ENCODE data around the gene ZBTB20. TPM values are rescaled to one million over a fixed set of nuclear protein-coding genes. Genes with fewer than 3 reads are reported as not detected.

The ZBTB20 gene
- total and polyA plus RNA-seq, 8 donors = 0.15 to 149 (median 38.5) TPM

GRCh38 chr3:114383875-114384557 is 763.1 kb downstream of the ZBTB20 start:
- Histone ChIP-seq H3K9me3 (no peaks in the 10 kb centered on the region), H3K4me3 (peak overlapping the region; percentile 35 to 53 (median 38)), H3K27ac (peak overlapping the region; percentile 21 to 84 (median 80)), H3K36me3 (peaks cover 0 to 35% (median 28%) of the 10 kb centered on the region in 4 donors), H3K4me1 (peaks cover 6 to 31% (median 19%) of the 10 kb centered on the region in 4 donors), H3K27me3 (no peaks in the 10 kb centered on the region)
- WGBS, 5 donors = 13 to 42% (median 28%) methylated on average over 12 of the region's 12 CpGs
- intact Hi-C loops (cut with DNase I; ENCODE audit: low total_unique reads) = loop anchor here (10.0 kb wide), 1 partner anchor 781 kb away; no protein-coding TSS in a partner anchor
- TF ChIP-seq POLR2A (IDR thresholded peaks at IDR 0.05) (no peak), EP300 (IDR thresholded peaks at IDR 0.05) (no peak), CTCF (IDR thresholded peaks at IDR 0.05) (peak in 5 of 7 experiments; percentile 72 to 97 (median 93)), POLR2AphosphoS5 (IDR thresholded peaks at IDR 0.05) (peak in 1 of 3 donors; percentile 55)
- DNase-seq = peak; percentile 78 to 92

GRCh38 chr3:114380233-114380651 is 766.8 kb downstream of the ZBTB20 start:
- intact Hi-C loops (cut with DNase I; ENCODE audit: low total_unique reads) = loop anchor here (10.0 kb wide), 1 partner anchor 785 kb away; no protein-coding TSS in a partner anchor
- H3K27ac ChIP-seq = peak overlapping the region in 4 of 5 donors; percentile 45 to 72 (median 53)
- H3K9me3 ChIP-seq = no peaks in the 10 kb centered on the region
- TF ChIP-seq POLR2A (IDR thresholded peaks at IDR 0.05) = no peak
- peak in 1 of 3 donors; percentile 32 for TF ChIP-seq POLR2AphosphoS5 (IDR thresholded peaks at IDR 0.05)
- H3K4me1 ChIP-seq = peaks cover 6 to 46% (median 22%) of the 10 kb centered on the region in 4 donors
- H3K36me3 ChIP-seq = peaks cover 0 to 30% (median 25%) of the 10 kb centered on the region in 4 donors
- DNase-seq = peak; percentile 29 to 72
- H3K4me3 ChIP-seq = no peak overlapping the region
- no peaks in the 10 kb centered on the region for H3K27me3 ChIP-seq
- WGBS, 5 donors = 50 to 82% (median 62%) methylated on average over 4 of the region's 4 CpGs

- Histone ChIP-seq H3K27ac (peak overlapping the region in 2 of 5 donors; percentile 50 to 72), H3K4me3 (no peak overlapping the region), H3K4me1 (peaks cover 0 to 37% (median 15%) of the 10 kb centered on the region in 4 donors), H3K36me3 (peaks cover 0 to 30% (median 25%) of the 10 kb centered on the region in 4 donors), H3K27me3 (no peaks in the 10 kb centered on the region), H3K9me3 (no peaks in the 10 kb centered on the region)
- TF ChIP-seq POLR2AphosphoS5 (IDR thresholded peaks at IDR 0.05) (no peak), CTCF (IDR thresholded peaks at IDR 0.05) (no peak), POLR2A (IDR thresholded peaks at IDR 0.05) (no peak), EP300 (IDR thresholded peaks at IDR 0.05) (no peak)
- 54 to 72% (median 66%) methylated on average over 4 of the region's 4 CpGs for WGBS, 5 donors
- no peak for DNase-seq
- intact Hi-C loops (cut with DNase I; ENCODE audit: low total_unique reads) = no loop called here
These were observed 767.8 kb downstream of the ZBTB20 start for GRCh38 chr3:114379266-114379665.

- intact Hi-C loops (cut with DNase I; ENCODE audit: low total_unique reads) = no loop called here
- WGBS, 5 donors = 86 to 94% (median 92%) methylated on average over 5 of the region's 5 CpGs
- Histone ChIP-seq H3K4me1 (peaks cover 0 to 36% (median 14%) of the 10 kb centered on the region in 4 donors), H3K27me3 (no peaks in the 10 kb centered on the region), H3K4me3 (no peak overlapping the region), H3K36me3 (peaks cover 0 to 30% (median 25%) of the 10 kb centered on the region in 4 donors), H3K27ac (peak overlapping the region in 2 of 5 donors; percentile 15 to 16), H3K9me3 (no peaks in the 10 kb centered on the region)
- no peak for TF ChIP-seq CTCF (IDR thresholded peaks at IDR 0.05)
- TF ChIP-seq EP300 (IDR thresholded peaks at IDR 0.05) = no peak
- TF ChIP-seq POLR2A (IDR thresholded peaks at IDR 0.05) = no peak
- TF ChIP-seq POLR2AphosphoS5 (IDR thresholded peaks at IDR 0.05) = no peak
- no peak for DNase-seq
These were observed 768.3 kb downstream of the ZBTB20 start for GRCh38 chr3:114378760-114379159.

All from stomach (tissue), 9 donors.